Measurements from ENCODE around the gene OR4A47.
"Not testable (repeated sequence)": the region's sequence is repeated elsewhere in the genome, so short reads cannot be mapped to it uniquely, and the experiment has no call there.

The OR4A47 gene

GRCh38 chr11:48488493-48488892 is at the start of gene OR4A47:
OR4A47 (plus strand) TSS chr11:48488793; CDS start chr11:48488793, 0 bp downstream.
- DNase-seq: not testable (repeated sequence)

DNA sequence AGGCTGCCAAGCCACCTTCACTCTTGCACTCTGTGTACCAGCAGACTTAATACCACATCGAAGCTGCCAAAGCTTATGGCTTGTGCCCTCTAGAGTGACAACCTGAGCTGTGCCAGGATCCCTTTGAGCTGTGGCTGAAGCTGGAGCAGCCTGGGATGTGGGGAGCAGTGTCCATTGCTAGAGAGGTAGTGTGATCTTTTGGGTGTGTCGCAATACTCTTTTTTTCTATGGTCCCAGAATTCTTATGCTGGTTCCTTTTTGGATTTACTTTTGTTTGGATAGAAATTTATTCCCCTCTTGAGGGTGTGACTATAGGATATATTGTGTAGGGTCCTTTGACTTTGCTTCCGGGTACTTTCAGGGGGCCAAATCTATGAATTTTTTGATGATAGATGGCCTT is 32.7 kb upstream of the OR4A47 start:
- not testable (repeated sequence) for DNase-seq

GRCh38 chr11:48473966-48474365 is 14.6 kb upstream of the OR4A47 start:
- DNase-seq: not testable (repeated sequence)

DNA sequence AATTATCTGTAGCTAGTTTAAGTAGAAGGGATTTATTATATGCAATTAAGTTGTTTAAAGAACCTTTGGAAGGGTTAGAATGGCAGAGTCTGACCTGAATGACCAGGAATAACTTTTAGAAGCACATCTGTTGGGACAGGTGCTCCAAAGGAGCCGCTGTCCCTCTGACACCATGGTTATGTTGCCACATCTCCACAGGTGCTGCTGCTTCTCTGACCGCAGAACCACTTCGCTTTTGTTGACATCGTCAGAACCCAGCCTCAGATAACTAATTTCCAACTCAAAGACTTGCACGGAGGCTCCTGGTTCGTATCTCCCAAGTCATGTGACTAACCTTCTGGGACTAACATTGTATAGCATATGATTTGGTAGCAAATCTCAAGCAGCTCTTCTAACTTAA is 13.9 kb upstream of the OR4A47 start:
- not testable (repeated sequence) for DNase-seq

DNA sequence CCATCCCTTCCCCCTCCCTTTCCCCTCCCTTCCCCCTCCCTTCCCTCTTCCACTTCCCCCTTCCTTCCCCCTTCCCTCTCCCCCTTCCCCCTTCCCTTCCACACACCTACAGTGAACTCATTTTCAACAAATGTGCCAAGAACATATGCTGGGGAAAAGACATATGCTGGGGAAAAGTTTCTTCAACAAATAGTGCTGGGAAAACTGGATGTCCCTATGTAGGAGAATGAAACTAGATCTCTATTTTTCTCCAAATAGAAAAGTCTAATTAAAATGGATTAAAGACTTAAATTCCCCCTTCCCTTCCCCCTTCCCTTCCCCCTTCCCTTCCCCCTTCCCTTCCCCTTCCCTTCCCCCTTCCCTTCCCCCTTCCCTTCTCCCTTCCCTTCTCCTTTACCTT is 17.6 kb downstream of the OR4A47 start:
- DNase-seq: not testable (repeated sequence)

GRCh38 chr11:48538991-48539390 is 50.4 kb downstream of the OR4A47 start:
- DNase-seq: no peak
